ENCODE data around the gene SSC4D.

DNA sequence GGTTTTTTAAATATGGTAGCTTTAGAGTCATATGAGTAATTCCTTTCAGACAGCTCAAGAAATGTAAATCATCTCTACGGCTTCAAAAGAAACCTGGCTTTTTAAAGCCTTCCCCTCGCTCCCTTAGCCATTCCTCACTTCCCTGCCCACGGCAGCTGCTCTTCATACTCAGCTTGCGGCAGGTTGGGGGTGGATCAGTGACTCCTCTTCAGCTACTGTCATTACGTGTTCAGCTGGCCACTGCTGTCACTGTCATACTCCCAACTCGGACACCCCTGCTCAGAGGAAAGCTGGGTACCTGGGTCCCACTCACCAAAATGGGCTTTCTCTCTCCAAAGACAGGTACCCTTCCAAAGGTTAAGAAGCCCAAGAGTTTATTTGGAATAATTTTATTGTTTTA lies 57.3 kb downstream of the SSC4D start:
- no peak for TF ChIP-seq HDAC6 (IDR thresholded peaks at IDR 0.05; ENCODE audit: low read depth, low read length)
- TF ChIP-seq EZH2 (IDR thresholded peaks at IDR 0.05; ENCODE audit: low read depth, low read length, severe bottlenecking), result no peak
- no peak for TF ChIP-seq FOSL1 (IDR thresholded peaks at IDR 0.05; ENCODE audit: insufficient read depth, low read depth, low read length)
- TF ChIP-seq, protein P1, sequence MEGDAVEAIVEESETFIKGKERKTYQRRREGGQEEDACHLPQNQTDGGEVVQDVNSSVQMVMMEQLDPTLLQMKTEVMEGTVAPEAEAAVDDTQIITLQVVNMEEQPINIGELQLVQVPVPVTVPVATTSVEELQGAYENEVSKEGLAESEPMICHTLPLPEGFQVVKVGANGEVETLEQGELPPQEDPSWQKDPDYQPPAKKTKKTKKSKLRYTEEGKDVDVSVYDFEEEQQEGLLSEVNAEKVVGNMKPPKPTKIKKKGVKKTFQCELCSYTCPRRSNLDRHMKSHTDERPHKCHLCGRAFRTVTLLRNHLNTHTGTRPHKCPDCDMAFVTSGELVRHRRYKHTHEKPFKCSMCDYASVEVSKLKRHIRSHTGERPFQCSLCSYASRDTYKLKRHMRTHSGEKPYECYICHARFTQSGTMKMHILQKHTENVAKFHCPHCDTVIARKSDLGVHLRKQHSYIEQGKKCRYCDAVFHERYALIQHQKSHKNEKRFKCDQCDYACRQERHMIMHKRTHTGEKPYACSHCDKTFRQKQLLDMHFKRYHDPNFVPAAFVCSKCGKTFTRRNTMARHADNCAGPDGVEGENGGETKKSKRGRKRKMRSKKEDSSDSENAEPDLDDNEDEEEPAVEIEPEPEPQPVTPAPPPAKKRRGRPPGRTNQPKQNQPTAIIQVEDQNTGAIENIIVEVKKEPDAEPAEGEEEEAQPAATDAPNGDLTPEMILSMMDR (IDR thresholded peaks at IDR 0.05; ENCODE audit: control extremely low read depth in 1 of 3, insufficient read depth in 1 of 3, low read depth in 1 of 3, low read length in 3 of 3), result no peak
- TF ChIP-seq ZNF274 (IDR thresholded peaks at IDR 0.05; ENCODE audit: borderline replicate concordance, extremely low read depth, low read length), result no peak
- TF ChIP-seq SP1 (IDR thresholded peaks at IDR 0.05; ENCODE audit: low read depth, low read length), result no peak
- no peak for TF ChIP-seq CEBPB (IDR thresholded peaks at IDR 0.05; ENCODE audit: low read depth, low read length)
- peak; percentile 40; the same call in 1 of the 2 replicates for TF ChIP-seq POLR2AphosphoS5 (IDR thresholded peaks at IDR 0.05; ENCODE audit: low read depth, low read length)
- no peak for TF ChIP-seq CBX8 (IDR thresholded peaks at IDR 0.05; ENCODE audit: borderline replicate concordance, low read depth, low read length)
